Embryonic facial prominence (tissue), 1 donor: ENCODE data around the gene KRT4.
"Not testable (repeated sequence)": the region's sequence is repeated elsewhere in the genome, so short reads cannot be mapped to it uniquely, and the experiment has no call there.

Experiments used
- DNase-seq: peaks from one replicate; pipeline ENCODE4 v3.0.0-alpha.2; 2016; ENCODE audit errors: extremely low spot score

KRT4 gene

DNA sequence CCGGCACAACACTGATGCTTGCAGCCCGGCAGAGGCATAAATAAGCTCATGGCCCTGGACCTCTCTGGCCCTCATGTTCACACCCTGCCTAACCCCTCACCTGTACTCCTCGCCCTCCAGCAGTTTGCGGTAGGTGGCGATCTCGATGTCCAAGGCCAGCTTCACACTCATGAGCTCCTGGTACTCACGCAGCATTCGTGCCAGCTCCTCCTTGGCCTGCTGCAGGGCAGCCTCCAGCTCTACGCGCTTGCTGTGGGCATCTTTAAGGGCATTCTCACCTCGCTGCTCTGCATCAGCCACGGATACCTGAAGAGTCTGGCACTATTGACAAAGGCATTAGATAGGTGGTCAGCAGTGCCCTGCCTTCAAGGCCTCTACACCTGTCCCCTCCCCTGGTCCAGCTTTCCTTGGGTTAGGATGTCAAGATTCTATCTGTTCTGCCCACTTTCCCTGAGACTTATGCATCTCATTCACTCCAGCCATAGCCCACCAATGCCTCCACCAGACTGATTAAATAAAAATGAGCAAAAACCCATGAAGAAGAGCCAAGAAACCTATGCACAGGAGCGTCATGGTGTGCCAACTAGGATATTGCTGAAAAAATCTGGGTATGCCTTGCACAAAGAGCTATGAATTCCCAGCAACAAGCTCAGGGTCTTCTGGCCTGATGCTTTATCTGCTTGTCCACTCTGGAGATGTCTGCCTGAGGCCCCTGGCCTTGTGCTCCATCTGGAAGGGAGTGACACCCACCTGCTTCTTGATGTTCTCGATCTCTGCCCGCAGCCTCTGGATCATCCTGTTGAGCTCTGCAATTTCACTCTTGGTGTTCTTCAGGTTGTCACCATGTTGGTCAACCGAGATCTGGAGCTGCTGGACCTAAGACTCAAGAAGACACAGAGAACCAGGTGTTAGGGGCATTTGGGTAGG lies 6.1 kb downstream of the KRT4 start:
- DNase-seq, result no peak

DNA sequence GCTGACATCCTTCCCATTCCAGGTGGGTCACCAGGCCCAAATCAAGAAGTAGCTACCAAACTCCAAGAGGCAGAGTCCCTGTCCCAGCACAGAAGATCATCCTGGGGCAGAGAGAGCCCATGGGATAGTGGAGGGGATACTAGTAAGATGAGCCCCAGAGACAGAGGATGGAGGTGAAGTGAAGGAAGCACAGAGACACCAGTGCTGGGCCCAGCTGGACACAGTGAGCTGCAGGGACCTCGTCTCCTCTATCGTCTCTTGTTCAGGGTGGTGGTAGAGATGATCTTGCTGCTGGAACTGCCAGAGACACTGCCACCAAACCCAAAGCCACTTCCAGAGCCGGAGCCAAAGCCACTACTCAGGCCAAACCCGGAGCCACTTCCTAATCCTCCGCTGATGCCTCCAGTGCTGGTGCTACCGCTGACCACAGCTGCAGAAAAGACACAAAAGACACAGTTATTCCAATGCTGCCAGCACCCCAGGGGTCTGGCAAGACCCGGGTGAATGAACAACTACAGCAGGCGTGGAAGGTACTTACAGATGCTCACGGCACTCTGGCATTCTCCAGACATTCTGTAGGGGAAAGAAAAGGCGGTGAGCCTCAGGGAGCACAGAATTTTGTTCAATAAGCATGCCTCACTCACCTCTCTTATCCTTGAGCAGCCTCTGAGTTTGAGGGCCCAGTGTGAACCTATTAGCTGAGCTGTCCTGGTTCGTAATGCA lies 6.9 kb downstream of the KRT4 start:
- DNase-seq, result no peak

DNA sequence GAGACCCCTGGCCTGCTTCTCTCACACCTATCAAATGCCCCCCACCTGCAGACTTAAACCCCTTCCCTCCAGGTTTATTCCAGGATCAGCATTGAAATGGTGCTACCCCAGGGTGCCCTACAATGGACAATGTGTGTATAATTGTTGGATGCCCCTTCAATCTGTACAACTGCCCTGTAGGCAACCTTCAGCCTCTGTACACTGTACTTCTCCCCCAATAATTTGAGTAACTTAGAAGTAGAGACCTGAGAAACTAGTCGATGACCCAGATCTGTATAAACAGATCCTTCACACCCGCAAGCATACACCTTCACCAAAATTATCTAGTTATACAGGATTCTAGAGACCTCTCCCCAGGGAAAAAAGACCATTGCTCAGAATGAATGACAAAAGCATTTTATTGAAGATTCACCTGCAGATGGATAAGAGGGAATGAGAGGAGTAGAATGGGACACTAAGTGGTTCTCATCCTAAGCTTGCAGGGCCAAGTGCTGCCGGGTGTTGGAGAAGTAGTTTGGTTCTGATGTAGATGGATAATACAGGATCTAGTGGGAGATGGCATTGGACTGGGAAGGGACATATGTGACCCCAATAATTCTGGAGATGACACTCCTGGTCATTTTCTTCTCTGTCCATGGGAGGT lies 7.6 kb downstream of the KRT4 start:
- DNase-seq, result no peak

- no peak for DNase-seq
Observed at GRCh38 chr12:52805739-52806138, 8.2 kb downstream of the KRT4 start.

GRCh38 chr12:52805000-52805399 lies 8.9 kb downstream of the KRT4 start:
- no peak for DNase-seq

- no peak for DNase-seq
Observed at GRCh38 chr12:52802442-52802841, 11.5 kb downstream of the KRT4 start.

DNA sequence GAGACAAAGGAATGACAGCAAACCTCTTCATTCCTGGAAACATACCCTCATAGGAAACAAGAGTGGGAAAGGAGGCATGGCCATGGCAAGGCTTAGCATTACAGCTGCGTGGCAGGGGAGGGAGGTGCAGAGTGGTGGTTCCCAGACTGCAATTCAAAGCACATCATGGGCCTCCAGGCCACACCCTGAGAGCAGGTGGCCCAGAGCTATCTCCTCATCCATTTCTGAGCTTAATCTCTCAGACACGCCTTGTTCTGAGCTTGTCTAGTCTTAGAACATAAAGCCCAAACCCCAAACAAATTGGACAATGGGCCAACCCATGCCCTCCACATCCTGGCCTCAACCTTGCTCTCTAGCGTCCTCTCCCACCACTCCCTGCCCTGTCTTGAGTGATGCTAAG lies 12.1 kb downstream of the KRT4 start:
- DNase-seq, result no peak

GRCh38 chr12:52800259-52800917 lies 13.5 kb downstream of the KRT4 start:
- DNase-seq, result no peak

DNA sequence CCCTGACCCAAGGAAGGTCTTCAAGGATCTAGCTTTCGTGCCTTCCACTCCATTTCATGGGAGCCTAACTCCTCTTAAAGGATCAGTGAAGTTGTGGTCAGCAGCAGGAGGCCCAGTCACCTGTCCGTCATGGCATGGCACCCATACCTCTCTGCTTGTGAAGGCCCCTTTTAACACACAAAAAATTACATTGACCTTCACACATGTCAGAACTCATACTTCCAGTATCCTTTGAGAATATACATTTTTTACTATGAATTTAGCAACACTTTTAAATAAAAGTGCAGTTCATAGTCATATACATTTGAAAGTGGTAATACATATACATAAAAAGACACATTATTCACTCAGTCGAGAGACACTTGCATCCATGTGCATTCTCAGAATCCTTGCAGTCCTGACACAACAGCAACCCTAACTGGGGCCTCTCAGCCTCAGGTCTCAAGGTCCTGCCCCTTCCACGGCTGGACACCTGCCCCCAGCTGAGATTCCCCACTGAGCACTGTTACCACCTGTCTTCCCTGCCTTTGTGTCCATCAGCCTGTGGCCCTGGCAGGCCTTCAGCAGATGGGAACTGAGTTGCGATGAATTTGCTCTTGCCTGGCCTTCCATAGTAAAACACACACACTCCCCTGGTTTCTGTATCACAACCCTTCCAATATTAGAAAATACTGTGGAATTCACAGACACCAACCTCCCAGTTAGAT lies 14.3 kb downstream of the KRT4 start:
- no peak for DNase-seq

DNA sequence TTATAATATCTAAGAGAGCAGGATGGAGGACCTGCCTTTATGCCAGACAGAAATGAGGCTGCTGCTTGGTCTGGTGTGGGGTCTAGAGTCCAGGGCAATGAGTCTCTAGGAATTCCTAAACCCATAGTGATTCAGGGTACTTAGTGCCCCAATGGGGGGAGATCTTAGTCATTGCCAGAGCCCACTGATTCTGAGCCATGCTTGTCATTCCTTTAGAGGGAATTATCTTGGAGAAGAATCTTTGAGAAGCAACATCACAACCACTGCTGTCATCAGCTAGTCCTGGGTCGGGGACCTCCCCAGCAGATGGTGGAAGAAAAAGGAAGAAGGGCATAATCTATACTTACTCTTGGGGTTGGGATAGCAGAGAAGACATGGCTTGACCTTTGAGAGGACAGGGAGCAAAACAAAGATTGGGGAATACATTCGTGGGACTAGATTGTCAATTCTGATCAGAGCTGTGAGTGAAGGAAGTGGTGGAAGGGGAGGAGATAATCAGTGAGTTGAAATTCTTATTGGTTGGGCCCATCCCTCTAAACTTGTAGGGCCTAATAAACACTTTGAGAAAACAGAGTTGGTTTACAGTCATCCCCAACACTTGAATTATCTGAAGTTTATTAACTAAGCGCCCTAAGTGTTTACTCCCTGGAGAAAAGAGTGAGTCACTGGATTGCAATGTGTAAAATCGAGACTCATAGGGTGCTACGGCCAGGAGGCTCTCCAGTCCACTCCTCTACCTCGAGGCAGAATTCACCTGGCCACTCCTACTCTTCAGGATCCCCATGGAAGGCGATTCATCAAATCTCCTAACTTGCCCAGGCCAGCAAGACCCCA lies 15.0 kb downstream of the KRT4 start:
- DNase-seq, result no peak

DNA sequence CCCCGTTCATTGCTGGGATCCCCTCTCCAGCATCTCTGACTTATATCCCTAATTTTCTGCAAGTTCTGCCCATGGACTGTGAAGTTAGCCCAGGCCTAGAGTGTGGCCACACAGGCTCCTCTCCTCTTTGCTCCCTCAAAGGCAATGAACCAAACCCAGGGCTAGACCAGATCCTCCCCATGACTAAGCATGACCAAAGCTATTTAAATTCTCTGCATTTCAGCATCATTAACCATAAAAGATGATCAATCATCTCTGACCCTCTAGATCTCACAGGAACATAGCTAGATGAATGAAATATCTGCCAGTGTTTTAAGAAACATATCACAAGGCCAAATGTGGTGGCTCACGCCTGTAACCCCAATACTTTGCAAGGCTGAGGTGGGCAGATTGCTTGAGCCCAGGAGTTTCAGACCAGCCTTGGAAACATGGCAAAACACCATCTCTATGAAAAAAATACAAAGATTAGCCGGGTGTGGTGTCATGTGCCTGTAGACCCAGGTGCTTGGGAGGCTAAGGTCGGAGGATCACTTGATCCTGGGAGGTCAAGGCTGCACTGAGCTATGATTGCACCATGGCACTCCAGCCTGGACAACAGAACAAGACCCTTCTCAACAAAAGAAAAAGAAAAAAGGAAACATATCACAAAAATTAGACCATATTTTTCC lies 15.8 kb downstream of the KRT4 start:
- no peak for DNase-seq

DNA sequence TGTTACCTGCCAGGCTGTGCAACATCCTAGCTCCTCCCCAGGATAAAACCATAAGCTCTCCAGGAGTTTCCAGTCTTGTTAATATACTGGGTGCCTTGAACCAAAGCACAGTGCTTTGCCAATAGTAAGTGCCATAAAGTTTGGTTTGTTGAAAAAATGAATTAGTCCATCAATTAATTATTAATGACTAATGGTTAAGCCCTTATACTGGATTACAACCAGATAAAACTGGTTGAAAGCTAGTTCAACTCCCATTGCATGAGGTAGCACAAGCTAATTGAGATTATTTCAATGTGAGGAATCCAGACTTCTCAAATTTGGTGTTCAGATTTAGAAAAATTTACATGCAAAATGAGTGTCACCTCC lies 16.4 kb downstream of the KRT4 start:
- DNase-seq, result no peak

GRCh38 chr12:52796839-52797528 lies 16.9 kb downstream of the KRT4 start:
- no peak for DNase-seq

DNA sequence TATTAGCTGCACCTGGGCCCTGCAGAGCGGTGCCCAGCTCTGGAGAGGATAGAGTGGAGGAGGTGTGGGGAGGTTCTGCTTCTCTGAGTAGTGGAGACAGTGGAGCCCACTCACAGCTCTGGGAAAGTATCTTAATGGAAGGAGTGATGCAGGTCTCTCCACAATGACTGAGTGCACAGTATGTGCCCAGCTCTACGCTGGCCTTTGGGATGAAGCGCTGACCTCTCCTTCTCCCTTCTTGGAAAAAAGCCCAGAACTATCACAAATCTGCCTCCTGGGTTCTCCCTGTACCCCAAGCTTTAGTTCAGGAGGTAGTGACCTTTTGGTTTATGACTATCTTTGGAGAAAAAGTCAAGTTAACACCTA lies 17.5 kb downstream of the KRT4 start:
- no peak for DNase-seq

GRCh38 chr12:52795694-52796428 lies 18.1 kb downstream of the KRT4 start, which contains the start of gene KRT3:
Gene KRT3, minus strand, starts transcription at chr12:52796117. Its CDS starts 75 bp downstream, at chr12:52796042.
- no peak for DNase-seq

- DNase-seq, result not testable (repeated sequence)
Observed at GRCh38 chr12:52795332-52795674, 18.6 kb downstream of the KRT4 start.

- DNase-seq, result no peak
Observed at GRCh38 chr12:52794479-52795331, 19.2 kb downstream of the KRT4 start.
